SK-N-SH (cell line): ENCODE measurements around the gene TBX4. TPM values are rescaled to one million over a fixed set of nuclear protein-coding genes. Genes with fewer than 3 reads are reported as not detected.

Source experiments
- CTCF ChIA-PET: fragments of 300-600, 350-600 bp; formaldehyde crosslinking; extraction: SDS; loops from one replicate; lab custom pipeline; 2021; lab: Yijun Ruan, JAX
- POLR2A ChIA-PET: fragments of 350-600 bp; sonication (Branson Sonifier 250); formaldehyde crosslinking; extraction: SDS; loops from one replicate; lab custom pipeline; 2020; ENCODE audit warnings: antibody characterized with exemption, inconsistent platforms; lab: Yijun Ruan, JAX
- DNase-seq: peaks from one replicate; pipeline ENCODE4 v3.0.0; 2012
- H2AFZ ChIP-seq: fragments of 200-600 bp; sonication (generic); 2 replicates; pipeline ENCODE4 v1.8.1; 2016; ENCODE audit warnings: antibody characterized with exemption, mild to moderate bottlenecking, low read depth
- H3F3A ChIP-seq: fragments of 200-600 bp; sonication (generic); replicated peaks from 2 replicates; pipeline ENCODE3; 2016; ENCODE audit warnings: antibody characterized with exemption, mild to moderate bottlenecking; ENCODE audit not compliant: insufficient read depth
- H3K27ac ChIP-seq, 2 experiments: fragments of 200-500 bp in 1 of 2; fragments of 200-600 bp in 1 of 2; sonication (Bioruptor generic) in 1 of 2; sonication (generic), shearing (Covaris generic) in 1 of 2; 2 replicates each; pipeline versions ENCODE4 v1.5.1 to v1.6.1; 2014 to 2016; ENCODE audit warnings: low read depth in 2 of 2, inconsistent platforms in 1 of 2, low read length in 1 of 2, mild to moderate bottlenecking in 1 of 2, mixed read lengths in 1 of 2
- H3K27me3 ChIP-seq: fragments of 200-600 bp; sonication (generic), shearing (Covaris generic); 2 replicates; pipeline ENCODE4 v1.6.1; 2016; ENCODE audit warnings: mixed run types; ENCODE audit not compliant: insufficient read depth
- H3K36me3 ChIP-seq, 2 experiments: fragments of 200-500 bp in 1 of 2; fragments of 200-600 bp in 1 of 2; sonication (Bioruptor generic) in 1 of 2; sonication (generic) in 1 of 2; replicated peaks in 1 of 2; 2 replicates each; pipeline versions ENCODE3 to v1.5.1; 2014 to 2016; ENCODE audit warnings: low read length in 1 of 2, mild to moderate bottlenecking in 1 of 2; ENCODE audit not compliant: insufficient read depth in 2 of 2, control insufficient read depth in 1 of 2
- H3K4me1 ChIP-seq, 2 experiments: fragments of 200-500 bp in 1 of 2; fragments of 200-600 bp in 1 of 2; sonication (Bioruptor generic) in 1 of 2; sonication (generic), shearing (Covaris generic) in 1 of 2; 2 replicates each; pipeline versions ENCODE4 v1.5.1 to v1.6.1; 2014 to 2016; ENCODE audit warnings: low read depth in 1 of 2, low read length in 1 of 2, mixed run types in 1 of 2; ENCODE audit not compliant: insufficient read depth in 2 of 2, control insufficient read depth in 1 of 2
- H3K4me2 ChIP-seq: fragments of 200-600 bp; sonication (generic), shearing (Covaris generic); 2 replicates; pipeline ENCODE4 v1.6.1; 2017; ENCODE audit warnings: mixed run types
- H3K4me3 ChIP-seq, 2 experiments: fragments of 200-500 bp in 1 of 2; fragments of 200-600 bp in 1 of 2; sonication (Bioruptor generic) in 1 of 2; sonication (generic), shearing (Covaris generic) in 1 of 2; 2 replicates each; pipeline versions ENCODE4 v1.5.1 to v1.8.1; 2014 to 2016; ENCODE audit warnings: low read depth in 2 of 2, inconsistent platforms in 1 of 2, low read length in 1 of 2, mild to moderate bottlenecking in 1 of 2, mixed read lengths in 1 of 2, moderate library complexity in 1 of 2
- H3K79me2 ChIP-seq: fragments of 200-600 bp; sonication (generic); 2 replicates; pipeline ENCODE4 v1.8.1; 2017; ENCODE audit warnings: mild to moderate bottlenecking; ENCODE audit not compliant: insufficient read depth
- H3K9ac ChIP-seq: fragments of 200-600 bp; sonication (generic); 2 replicates; pipeline ENCODE4 v1.6.1; 2017; ENCODE audit warnings: mixed run types
- H3K9me2 ChIP-seq: fragments of 200-600 bp; sonication (generic); 2 replicates; pipeline ENCODE4 v1.6.1; 2017; ENCODE audit warnings: mixed run types
- H3K9me3 ChIP-seq: fragments of 200-600 bp; sonication (generic); 2 replicates; pipeline ENCODE4 v1.6.1; 2017; ENCODE audit warnings: mixed run types, mild to moderate bottlenecking, moderate library complexity
- H4K20me1 ChIP-seq: fragments of 200-600 bp; sonication (generic); 2 replicates; pipeline ENCODE4 v1.6.1; 2017; ENCODE audit warnings: mild to moderate bottlenecking, mixed run types; ENCODE audit not compliant: insufficient read depth
- FOSL2 ChIP-seq: IDR thresholded peaks from 2 replicates; pipeline ENCODE4 v1.4.0; 2012; ENCODE audit warnings: low read depth, mild to moderate bottlenecking, moderate library complexity, borderline replicate concordance
- FOXJ3 ChIP-seq: sonication (generic); formaldehyde crosslinking; IDR thresholded peaks from 2 replicates; pipeline ENCODE4 v1.5.1; 2020; ENCODE audit warnings: mild to moderate bottlenecking, missing genetic modification reagents
- FOXM1 ChIP-seq: IDR thresholded peaks from 2 replicates; pipeline ENCODE4 v1.4.0; 2012; ENCODE audit warnings: low read depth, mild to moderate bottlenecking
- MEF2A ChIP-seq: IDR thresholded peaks from 2 replicates; pipeline ENCODE4 v1.4.0; 2012; ENCODE audit warnings: low read depth, borderline replicate concordance
- RAD21 ChIP-seq: IDR thresholded peaks from 2 replicates; pipeline ENCODE4 v1.6.1; 2012; ENCODE audit warnings: mild to moderate bottlenecking, low read length
- RCOR1 ChIP-seq: fragments of 150-350 bp; IDR thresholded peaks from 2 replicates; pipeline ENCODE4 v1.6.1; 2017; ENCODE audit warnings: antibody characterized with exemption, low read length
- RFX5 ChIP-seq: IDR thresholded peaks from 2 replicates; pipeline ENCODE4 v1.6.1; 2012; ENCODE audit warnings: mild to moderate bottlenecking, improper control_type of control experiment, low read length
- RXRA ChIP-seq: IDR thresholded peaks from 2 replicates; pipeline ENCODE4 v1.4.0; 2012; ENCODE audit warnings: low read depth, mild to moderate bottlenecking, borderline replicate concordance
- TCF12 ChIP-seq: IDR thresholded peaks from 2 replicates; pipeline ENCODE4 v1.4.0; 2012
- YY1 ChIP-seq: IDR thresholded peaks from 2 replicates; pipeline ENCODE4 v1.4.0; 2012; ENCODE audit warnings: low read depth, mild to moderate bottlenecking
- WGBS: methylation state at CpG from one replicate; pipeline ENCODE4 v1.1.6; 2017; ENCODE audit warnings: low lambda C conversion rate; 5-methylcytosine and 5-hydroxymethylcytosine counted together
- polyA plus RNA-seq, 3 experiments: library from polyadenylated mRNA; depleted of rRNA; stranded (reverse); fragments of >200 nt; gene quantifications; 2 replicates each; pipeline ENCODE4 v1.2.3, GENCODE V29; 2012
- TF ChIP-seq, protein P1 (sequence below): fragments of 200-600 bp; sonication (generic); IDR thresholded peaks from 2 replicates; pipeline ENCODE4 v1.6.1; 2017; ENCODE audit warnings: antibody characterized with exemption, mild to moderate bottlenecking, moderate library complexity
- TF ChIP-seq, protein P2 (sequence below): IDR thresholded peaks from 2 replicates; pipeline ENCODE4 v1.6.1; 2012; ENCODE audit warnings: mild to moderate bottlenecking, low read depth, low read length, moderate library complexity
- TF ChIP-seq, protein P3 (sequence below): IDR thresholded peaks from 2 replicates; pipeline ENCODE4; 2012

Gene TBX4
- polyA plus RNA-seq, 1 of the 3 experiments (the other 2 are of a cell fraction), result 0.02 TPM

DNA sequence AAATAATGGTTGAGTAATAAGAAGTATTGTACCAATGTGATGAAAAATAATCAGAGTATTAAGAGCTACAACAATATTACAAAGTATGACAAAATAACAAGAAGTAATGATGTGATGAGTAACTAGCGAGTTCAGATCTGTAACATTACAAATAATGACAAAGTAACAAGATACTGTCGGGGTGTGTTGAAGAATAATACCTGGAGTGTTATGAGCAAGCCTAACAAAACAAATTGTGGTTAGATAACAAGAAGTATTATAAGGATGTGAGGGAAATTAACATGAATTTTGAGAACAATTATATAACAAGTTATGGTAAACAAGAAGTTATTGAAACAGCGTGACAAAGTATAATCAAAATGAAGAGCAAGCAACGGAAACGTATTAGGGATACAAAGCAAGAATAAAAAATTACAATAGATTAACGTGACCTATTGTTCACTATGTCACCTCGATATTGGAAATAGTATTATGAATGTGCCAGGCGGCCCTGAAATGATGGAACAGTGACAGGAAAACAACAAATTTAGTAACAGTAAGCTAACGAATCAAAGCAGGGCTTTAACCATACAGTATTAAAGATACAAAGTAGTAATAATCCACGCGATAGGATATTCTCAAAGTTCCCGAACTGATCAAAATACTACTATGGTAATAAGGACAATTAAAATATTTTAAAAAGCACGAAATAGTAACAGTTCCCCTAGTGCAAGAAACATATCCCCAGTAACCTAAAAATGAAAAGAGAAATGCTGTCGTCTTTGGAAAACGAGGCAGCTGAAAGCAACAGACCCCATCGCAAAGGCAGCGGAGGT is 1.6 kb downstream of the TBX4 start:
- no peaks in the 10 kb centered on the region for H3K9me3 ChIP-seq
- 80% methylated on average over 17 of the region's 17 CpGs for WGBS
- H3K4me2 ChIP-seq, result no peak overlapping the region
- H3K36me3 ChIP-seq, result no peaks in the 10 kb centered on the region
- no peak overlapping the region for H3K9ac ChIP-seq
- no peaks in the 10 kb centered on the region for H3F3A ChIP-seq
- no peak overlapping the region for H3K27ac ChIP-seq
- no peak for DNase-seq
- H4K20me1 ChIP-seq, result no peaks in the 10 kb centered on the region
- H3K27me3 ChIP-seq, result no peaks in the 10 kb centered on the region
- no peak overlapping the region for H2AFZ ChIP-seq
- no peak for TF ChIP-seq FOSL2
- TF ChIP-seq, protein P1, sequence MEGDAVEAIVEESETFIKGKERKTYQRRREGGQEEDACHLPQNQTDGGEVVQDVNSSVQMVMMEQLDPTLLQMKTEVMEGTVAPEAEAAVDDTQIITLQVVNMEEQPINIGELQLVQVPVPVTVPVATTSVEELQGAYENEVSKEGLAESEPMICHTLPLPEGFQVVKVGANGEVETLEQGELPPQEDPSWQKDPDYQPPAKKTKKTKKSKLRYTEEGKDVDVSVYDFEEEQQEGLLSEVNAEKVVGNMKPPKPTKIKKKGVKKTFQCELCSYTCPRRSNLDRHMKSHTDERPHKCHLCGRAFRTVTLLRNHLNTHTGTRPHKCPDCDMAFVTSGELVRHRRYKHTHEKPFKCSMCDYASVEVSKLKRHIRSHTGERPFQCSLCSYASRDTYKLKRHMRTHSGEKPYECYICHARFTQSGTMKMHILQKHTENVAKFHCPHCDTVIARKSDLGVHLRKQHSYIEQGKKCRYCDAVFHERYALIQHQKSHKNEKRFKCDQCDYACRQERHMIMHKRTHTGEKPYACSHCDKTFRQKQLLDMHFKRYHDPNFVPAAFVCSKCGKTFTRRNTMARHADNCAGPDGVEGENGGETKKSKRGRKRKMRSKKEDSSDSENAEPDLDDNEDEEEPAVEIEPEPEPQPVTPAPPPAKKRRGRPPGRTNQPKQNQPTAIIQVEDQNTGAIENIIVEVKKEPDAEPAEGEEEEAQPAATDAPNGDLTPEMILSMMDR, result no peak
- TF ChIP-seq, protein P2, sequence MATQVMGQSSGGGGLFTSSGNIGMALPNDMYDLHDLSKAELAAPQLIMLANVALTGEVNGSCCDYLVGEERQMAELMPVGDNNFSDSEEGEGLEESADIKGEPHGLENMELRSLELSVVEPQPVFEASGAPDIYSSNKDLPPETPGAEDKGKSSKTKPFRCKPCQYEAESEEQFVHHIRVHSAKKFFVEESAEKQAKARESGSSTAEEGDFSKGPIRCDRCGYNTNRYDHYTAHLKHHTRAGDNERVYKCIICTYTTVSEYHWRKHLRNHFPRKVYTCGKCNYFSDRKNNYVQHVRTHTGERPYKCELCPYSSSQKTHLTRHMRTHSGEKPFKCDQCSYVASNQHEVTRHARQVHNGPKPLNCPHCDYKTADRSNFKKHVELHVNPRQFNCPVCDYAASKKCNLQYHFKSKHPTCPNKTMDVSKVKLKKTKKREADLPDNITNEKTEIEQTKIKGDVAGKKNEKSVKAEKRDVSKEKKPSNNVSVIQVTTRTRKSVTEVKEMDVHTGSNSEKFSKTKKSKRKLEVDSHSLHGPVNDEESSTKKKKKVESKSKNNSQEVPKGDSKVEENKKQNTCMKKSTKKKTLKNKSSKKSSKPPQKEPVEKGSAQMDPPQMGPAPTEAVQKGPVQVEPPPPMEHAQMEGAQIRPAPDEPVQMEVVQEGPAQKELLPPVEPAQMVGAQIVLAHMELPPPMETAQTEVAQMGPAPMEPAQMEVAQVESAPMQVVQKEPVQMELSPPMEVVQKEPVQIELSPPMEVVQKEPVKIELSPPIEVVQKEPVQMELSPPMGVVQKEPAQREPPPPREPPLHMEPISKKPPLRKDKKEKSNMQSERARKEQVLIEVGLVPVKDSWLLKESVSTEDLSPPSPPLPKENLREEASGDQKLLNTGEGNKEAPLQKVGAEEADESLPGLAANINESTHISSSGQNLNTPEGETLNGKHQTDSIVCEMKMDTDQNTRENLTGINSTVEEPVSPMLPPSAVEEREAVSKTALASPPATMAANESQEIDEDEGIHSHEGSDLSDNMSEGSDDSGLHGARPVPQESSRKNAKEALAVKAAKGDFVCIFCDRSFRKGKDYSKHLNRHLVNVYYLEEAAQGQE, result no peak
- TF ChIP-seq RFX5, result no peak
- TF ChIP-seq RXRA, result no peak
- no peak for TF ChIP-seq FOXJ3 (CRISPR knock-in tag)
- TF ChIP-seq TCF12, result no peak
- TF ChIP-seq, protein P3, sequence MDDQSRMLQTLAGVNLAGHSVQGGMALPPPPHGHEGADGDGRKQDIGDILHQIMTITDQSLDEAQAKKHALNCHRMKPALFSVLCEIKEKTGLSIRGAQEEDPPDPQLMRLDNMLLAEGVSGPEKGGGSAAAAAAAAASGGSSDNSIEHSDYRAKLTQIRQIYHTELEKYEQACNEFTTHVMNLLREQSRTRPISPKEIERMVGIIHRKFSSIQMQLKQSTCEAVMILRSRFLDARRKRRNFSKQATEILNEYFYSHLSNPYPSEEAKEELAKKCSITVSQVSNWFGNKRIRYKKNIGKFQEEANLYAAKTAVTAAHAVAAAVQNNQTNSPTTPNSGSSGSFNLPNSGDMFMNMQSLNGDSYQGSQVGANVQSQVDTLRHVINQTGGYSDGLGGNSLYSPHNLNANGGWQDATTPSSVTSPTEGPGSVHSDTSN, result no peak
- TF ChIP-seq FOXM1, result no peak
- TF ChIP-seq RAD21, result no peak
- TF ChIP-seq MEF2A, result no peak
- TF ChIP-seq YY1, result no peak
- TF ChIP-seq RCOR1, result no peak
- CTCF ChIA-PET, result no interaction called here
- H3K4me3 ChIP-seq, result no peak overlapping the region
- no peaks in the 10 kb centered on the region for H3K4me1 ChIP-seq
- H3K79me2 ChIP-seq, result no peaks in the 10 kb centered on the region
- H3K9me2 ChIP-seq, result no peaks in the 10 kb centered on the region
- POLR2A ChIA-PET, result no interaction called here
